NCI-H128 (cell line): ENCODE results near the gene ATP5F1B.
A peak's percentile ranks its signal among the peaks of the same experiment; 100 is the strongest.
"Not testable (repeated sequence)": the region's sequence is repeated elsewhere in the genome, so short reads cannot be mapped to it uniquely, and the experiment has no call there.

ENCODE experiments used
- DNase-seq: peaks from one replicate; lab custom pipeline; 2025; ENCODE audit not compliant: unreplicated experiment; lab: John Stamatoyannopoulos, UW

ATP5F1B gene

DNA sequence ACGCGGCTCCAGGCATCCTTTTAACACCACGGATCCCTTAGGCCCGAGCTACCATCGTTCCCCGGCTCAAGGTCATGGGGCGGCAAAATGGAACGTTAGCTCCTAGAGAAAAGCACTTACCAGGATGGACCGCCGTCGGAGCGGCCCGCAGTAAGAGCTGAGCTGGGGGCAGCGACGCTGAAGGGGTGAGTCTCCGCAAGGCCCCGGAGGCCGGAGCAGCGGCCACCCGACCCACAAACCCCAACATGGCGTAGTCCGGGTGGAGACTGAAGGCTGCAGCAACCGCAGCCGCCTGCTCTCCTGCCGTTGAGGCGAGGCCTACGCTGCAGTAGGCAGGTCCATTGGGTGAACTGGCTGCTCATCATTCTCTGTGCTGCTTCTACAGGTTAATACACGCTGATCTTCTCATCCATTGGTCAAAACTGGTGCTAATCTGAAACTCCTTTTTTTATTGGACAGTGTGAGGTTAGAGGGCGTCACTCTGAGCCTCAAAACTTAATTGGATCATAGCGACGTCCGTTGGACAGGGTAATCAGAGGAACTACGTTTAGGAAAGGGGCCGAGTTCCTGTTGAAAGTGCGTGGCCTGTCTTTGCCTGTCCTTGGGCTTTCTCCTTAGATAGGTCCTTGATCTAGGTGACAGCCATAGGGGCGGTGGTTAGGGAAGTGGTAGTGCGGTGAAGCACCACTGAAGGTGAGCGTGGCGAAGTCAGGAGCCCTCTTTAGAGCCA is at the start of gene ATP5F1B:
ATP5F1B (minus strand) TSS at position 268 of the 730 bp plus-strand sequence; CDS start at position 247, 21 bp downstream.
- DNase-seq: peak; percentile 93

DNA sequence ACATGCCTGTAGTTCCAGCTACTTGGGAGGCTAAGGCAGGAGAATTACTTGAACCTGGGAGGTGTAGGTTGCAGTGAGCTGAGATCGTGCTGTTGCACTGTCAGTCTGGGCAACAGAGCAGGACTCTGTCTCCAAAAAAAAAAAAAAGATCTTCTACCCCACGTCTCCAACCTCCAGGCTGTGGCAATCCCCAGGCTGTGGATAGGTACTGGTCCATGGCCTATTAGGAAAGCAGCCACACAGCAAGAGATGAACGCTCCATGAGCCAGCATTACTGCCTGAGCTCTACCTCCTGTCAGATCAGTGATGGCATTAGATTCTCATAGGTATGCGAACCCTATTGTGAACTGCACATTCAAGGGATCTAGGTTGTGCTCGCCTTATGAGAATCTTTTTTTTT is 48.4 kb upstream of the ATP5F1B start:
- DNase-seq: no peak

- DNase-seq: no peak
These were observed 43.0 kb upstream of the ATP5F1B start for GRCh38 chr12:56688846-56689109.

DNA sequence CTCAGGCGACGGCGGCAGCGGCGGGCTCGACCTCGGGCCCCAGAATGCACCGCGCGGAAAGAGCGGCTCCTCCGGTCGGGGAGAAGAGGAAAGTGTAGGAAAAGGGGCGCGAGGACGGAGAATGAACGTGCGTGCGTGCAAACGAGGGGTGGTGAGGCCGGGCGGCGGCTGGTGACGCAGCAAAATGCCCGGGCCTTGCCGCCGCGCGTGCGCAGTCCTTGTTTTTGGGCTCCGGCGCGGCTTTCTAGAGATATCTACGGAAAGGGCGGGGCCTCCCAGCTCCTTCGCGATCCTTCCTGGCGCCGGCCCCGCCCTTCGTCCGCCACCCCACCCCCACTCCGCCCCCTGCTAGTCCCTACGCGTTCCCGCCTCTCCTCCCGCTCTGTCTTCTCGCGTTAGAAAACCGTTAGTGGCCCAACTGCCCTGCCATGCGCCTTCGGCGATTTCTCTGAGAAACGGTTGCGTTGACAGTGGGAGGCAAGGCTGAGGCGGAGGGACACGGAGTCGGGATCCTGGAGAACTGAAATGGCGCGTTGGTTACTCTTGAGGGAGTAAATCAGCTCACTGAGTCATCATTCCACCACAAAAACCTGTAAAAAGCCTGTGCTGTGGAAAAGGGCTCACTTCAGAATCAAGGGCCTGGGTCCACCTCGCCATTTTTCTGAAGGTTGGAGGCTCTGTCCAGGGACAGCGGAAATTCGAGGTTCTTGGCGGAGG is 42.5 kb upstream of the ATP5F1B start, which contains the start of gene PTGES3:
PTGES3 (minus strand) TSS at position 156 of the 717 bp plus-strand sequence. CDS start 285 bp downstream, outside the sequence.
- DNase-seq: peak; percentile 95

DNA sequence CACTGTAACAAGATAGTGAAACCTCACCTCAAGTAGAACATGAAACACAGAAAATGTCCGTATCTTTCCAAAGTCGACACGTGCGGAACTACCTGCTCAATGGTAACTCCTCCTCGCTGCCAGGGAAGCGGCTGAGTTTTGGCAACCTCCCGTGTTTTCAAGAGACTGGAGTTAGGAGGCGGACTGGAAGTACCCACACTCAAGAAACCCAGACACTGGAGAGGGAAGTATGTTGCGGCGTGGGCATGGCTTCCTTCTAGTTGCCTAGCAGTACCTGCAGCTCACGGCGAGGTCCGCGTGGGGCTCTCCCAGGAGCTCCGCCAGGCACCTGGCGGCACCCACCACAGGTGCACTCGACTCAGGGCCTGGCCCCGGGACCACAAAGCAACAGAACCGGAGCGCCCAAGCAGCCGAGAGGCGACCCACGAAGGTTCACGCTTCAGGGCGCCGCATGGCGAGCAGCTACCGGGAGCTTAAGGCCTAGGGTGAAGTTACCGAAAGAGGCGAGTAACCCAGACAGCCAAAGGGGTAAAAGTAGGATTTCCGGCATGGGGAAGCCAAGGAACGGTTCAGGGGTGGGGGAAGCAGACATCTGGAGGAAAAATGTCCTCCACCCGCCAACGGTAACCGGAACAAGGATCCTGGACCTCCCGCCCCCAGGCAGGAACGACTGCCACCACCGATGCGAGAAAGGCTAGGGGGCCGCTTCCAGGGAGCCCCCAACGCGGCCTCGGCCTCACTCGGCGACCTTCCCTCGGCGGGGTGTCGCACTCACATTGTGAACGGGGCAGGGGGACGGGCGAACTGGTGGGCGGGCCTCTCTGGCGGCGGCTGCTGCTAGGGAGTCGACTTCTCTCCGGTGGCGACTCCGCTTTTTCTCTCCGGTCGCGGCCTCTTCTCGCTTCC is 41.7 kb upstream of the ATP5F1B start:
- peak; percentile 46 for DNase-seq

- no peak for DNase-seq
These were observed 39.1 kb upstream of the ATP5F1B start for GRCh38 chr12:56684745-56685359.

GRCh38 chr12:56682323-56682722 is 36.5 kb upstream of the ATP5F1B start:
- no peak for DNase-seq

DNA sequence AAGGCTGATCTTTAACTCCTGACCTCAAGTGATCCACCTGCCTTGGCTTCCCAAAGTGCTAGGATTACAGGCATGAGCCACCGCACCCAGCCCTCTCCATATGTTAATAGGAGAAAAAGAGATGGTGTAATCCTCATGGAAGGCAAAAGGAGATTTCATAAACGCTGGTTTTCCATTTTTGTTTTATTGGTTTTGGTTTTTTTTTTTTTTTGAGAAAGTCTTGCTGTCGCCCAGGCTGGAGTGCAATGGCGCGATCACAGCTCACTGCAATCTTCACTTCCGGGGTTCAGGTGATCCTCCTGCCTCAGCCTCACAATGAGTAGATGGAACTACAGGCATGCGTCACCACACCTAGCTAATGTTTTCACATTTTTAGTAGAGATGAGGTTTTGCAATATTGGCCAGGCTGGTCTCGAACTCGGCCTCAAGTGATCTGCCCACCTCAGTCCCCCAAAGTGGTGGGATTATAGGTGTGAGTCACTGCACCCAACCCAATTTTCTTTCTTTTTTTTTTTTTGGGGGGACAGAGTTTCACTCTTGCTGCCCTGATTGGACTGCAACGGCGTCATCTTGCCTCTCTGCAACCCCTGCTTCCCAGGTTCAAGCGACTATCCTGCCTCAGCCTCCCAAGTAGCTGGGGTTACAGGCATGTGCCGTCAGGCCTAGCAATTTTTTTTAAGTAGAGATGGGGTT is 34.2 kb upstream of the ATP5F1B start:
- no peak for DNase-seq

- no peak for DNase-seq
These were observed 33.1 kb upstream of the ATP5F1B start for GRCh38 chr12:56678852-56679251.

- DNase-seq: no peak
These were observed 31.9 kb upstream of the ATP5F1B start for GRCh38 chr12:56677680-56678079.

GRCh38 chr12:56676851-56677580 is 31.2 kb upstream of the ATP5F1B start:
- DNase-seq: no peak

DNA sequence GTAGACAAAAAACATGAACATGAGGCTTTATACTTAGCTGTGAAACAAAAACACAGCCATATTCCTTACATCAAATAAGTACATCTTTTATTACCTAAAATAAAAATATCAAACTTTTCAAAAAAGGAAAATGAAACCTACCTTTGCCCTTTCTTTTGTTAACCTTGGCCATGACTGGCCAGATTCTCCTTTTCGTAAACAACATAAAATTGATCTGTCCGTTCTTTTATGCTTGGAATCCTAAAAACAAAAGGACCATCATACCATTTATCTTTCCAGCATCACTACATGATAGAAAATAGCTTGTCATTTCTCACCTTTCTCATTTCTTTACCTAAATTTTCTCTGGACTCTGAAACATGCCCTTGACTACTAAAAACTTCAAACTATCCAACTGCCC is 25.8 kb upstream of the ATP5F1B start:
- DNase-seq: no peak

DNA sequence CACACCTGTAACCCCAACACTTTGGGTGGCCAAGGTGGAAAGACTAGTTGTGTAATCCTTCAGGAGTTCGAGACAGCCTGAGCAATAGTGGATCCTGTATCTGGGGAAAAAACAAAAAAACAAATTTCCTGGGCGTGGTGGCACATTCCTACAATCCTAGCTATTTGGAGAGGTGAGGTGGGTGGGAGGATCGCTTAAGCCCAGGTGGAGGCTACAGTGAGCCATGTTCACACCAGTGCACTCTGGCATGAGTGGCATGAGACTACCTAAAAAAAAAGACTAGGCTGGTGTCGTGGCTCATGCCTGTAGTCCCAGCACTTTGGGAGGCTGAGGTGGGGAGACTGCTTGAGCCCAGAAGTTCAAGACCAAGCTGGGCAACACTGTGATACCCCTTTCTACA is 25.1 kb upstream of the ATP5F1B start:
- no peak for DNase-seq

GRCh38 chr12:56668197-56668457 is 22.3 kb upstream of the ATP5F1B start:
- DNase-seq: no peak

GRCh38 chr12:56661979-56662638 is 16.3 kb upstream of the ATP5F1B start:
- no peak for DNase-seq

DNA sequence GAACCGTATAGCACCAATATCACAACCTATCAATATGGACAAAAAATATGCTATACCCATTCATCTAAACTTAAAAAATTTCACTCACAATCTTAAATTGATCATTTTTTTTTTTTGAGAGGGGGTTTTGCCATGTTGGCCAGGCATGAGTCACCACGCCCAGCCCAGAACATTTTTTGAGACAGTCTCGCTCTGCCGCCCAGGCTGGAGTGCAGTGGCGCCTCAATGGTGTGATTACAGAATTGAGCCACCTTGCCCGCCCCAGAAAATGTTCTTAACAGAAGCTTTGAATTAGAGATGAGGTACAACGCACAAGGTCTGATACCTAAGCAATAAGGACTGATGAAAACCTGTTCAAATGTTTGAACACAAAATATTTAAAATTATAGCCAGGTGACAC is 15.8 kb upstream of the ATP5F1B start:
- DNase-seq: no peak

DNA sequence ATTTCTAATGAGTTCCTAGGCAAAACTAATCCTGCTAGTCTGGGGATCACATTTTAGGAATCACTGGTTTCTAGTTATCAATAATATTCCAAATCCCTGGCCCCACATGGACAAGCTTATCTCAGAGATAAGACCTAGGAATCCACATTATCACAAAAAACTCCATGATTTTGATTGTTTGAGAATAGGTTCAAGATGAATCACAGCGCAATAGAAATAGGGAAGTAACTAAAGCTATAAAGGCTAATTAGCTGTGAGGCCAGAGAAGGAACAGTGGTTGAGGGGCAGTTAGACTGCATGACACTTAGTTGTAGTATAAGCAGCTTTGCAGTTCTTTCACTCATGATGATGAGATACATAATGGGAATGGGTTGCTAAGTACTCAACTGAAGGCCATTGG is 13.1 kb upstream of the ATP5F1B start:
- DNase-seq: no peak

DNA sequence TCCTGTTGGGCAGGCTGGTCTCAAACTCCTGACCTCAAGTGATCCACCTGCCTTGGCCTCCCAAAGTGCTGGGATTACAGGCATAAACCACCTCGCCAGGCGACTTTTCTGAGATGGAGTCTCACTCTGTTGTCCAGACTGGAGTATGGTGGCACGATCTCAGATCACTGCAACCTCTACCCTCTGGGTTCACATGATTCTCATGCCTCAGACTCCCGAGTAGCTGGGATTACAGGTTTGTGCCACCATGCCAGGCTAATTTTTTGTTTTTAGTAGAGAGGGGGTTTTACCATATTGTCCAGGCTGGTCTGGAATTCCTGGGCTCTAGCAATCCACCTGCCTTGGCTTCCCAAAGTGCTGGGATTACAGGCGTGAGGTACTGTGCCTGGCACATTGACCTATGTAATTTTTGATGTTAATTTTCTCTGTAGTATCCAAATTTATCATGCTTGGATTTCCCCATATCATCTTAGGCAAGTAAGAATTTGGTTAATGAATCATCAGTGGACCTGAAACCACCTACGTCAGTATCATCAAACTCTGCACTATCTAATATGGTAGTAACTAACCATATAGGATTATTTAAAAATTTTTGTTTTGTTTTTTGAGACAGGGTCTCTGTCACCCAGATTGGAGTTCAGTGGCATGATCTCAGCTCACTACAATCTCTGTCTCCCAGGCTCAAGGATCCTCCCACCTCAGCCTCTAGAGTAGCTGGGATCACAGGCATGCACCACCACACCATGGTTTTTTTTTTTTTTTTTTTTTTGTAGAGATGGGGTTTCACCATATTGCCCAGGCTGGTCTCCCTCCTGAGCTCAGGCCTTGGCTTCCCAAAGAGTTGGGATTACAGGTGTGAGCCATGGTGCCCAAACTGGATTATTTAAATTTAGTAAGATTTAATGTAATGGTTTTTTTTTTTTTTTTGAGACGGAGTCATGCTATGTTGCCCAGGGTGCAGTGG is 11.9 kb upstream of the ATP5F1B start:
- no peak for DNase-seq

DNA sequence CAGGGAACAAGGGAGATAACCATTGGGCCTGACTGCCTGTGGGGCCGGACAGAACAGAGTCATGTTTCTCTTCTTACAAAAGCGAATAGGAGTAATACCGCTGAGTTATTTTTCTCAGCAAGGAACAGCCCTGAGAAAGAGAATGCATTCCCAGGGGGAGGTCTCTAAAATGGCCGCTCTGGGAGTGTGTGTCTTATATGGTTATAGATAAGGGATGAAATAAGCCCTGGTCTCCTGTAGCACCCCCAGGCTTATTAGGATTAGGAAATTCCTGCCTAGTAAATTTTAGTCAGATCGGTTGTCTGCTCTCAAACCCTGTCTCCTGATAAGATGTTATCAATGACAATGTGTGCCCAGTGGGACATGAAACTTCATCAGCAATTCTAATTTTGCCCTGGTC is 8.0 kb upstream of the ATP5F1B start:
- not testable (repeated sequence) for DNase-seq
